ENCODE measurements around the gene BRD4.

DNA sequence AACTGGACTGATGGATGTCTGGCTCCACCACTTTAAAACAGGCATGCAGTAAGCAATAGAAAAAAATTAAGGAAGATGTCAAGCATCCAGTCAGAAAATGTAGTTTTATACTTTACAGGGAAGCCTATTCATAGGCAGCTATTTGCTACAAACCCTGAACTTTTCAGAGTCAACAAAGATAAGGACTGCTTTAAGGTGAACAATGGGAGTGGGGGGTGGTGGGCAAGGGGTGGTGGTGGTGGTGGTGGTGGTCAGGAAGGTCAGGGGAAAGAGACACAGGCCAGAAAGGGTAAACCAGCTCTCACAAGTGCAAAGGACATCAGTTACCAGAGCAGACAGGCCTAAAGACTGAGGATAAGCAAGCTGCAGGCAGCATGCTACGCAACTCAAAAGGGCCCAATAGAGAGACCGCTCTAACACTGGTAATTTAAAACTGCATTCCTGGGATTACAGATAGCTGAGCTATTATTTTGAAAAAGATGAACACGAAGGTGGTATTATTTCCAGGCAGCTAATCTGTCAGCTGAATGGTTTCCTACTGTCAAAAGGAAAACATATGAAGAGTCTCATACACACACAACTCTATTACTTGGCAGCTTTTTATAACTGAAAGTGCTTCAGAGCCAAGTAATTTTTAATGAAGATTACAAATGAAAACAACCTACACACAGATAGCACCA is 14.8 kb downstream of the BRD4 start:
- TF ChIP-seq, protein P1, sequence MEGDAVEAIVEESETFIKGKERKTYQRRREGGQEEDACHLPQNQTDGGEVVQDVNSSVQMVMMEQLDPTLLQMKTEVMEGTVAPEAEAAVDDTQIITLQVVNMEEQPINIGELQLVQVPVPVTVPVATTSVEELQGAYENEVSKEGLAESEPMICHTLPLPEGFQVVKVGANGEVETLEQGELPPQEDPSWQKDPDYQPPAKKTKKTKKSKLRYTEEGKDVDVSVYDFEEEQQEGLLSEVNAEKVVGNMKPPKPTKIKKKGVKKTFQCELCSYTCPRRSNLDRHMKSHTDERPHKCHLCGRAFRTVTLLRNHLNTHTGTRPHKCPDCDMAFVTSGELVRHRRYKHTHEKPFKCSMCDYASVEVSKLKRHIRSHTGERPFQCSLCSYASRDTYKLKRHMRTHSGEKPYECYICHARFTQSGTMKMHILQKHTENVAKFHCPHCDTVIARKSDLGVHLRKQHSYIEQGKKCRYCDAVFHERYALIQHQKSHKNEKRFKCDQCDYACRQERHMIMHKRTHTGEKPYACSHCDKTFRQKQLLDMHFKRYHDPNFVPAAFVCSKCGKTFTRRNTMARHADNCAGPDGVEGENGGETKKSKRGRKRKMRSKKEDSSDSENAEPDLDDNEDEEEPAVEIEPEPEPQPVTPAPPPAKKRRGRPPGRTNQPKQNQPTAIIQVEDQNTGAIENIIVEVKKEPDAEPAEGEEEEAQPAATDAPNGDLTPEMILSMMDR (optimal IDR thresholded peaks at IDR 0.05 in 1 of 3, IDR thresholded peaks at IDR 0.05 in 1 of 3, conservative IDR thresholded peaks at IDR 0.05 in 1 of 3; ENCODE audit: extremely low read depth in 1 of 3, insufficient read depth in 2 of 3, low read length in 3 of 3): no peak
- no peak for TF ChIP-seq EZH2 (IDR thresholded peaks at IDR 0.05; ENCODE audit: low read length)
